GM12878 (cell line): ENCODE data around the gene RBPJ. TPM values are rescaled to one million over a fixed set of nuclear protein-coding genes. Genes with fewer than 3 reads are reported as not detected.

Experiments
- ATAC-seq: fragments of 200-7000 bp; cut with Tn5 transposase; 3 replicates; pipeline ENCODE4 v1.9.1; 2020; ENCODE audit warnings: mild to moderate bottlenecking, moderate library complexity
- BruUV-seq: library from RNA; stranded (reverse); fragments of 400-500 nt; replicated peaks from 2 replicates; lab custom pipeline; 2021; lab: Mats Ljungman, UMichigan
- CTCF ChIA-PET: fragments of 300-600 bp; sonication (Branson Sonifier 250); formaldehyde crosslinking; extraction: SDS; loops from one replicate; lab custom pipeline; 2021; ENCODE audit warnings: inconsistent platforms; lab: Yijun Ruan, JAX
- POLR2A ChIA-PET: fragments of 350-600 bp; formaldehyde crosslinking; extraction: SDS; loops from one replicate; lab custom pipeline; 2021; ENCODE audit warnings: inconsistent platforms; lab: Charles Lee
- RAD21 ChIA-PET: fragments of 300-600 bp; sonication (Branson Sonifier 250); formaldehyde crosslinking; loops from one replicate; lab custom pipeline; 2023; ENCODE audit warnings: antibody characterized with exemption; ENCODE audit not compliant: unreplicated experiment; lab: Charles Lee
- SMC1A ChIA-PET: fragments of 300-600 bp; sonication (Branson Sonifier 250); formaldehyde crosslinking; loops from one replicate; lab custom pipeline; 2023; ENCODE audit not compliant: unreplicated experiment, uncharacterized antibody; lab: Charles Lee
- DNase-seq: peaks from one replicate; pipeline ENCODE4 v3.0.0-alpha.2; 2011; ENCODE audit warnings: low read depth, low spot score
- FAIRE-seq: peaks from 3 replicates; lab custom pipeline; 2011; peaks lifted over from hg19 to GRCh38; lab: Jason Lieb, UNC
- H2AFZ ChIP-seq: 2 replicates; pipeline ENCODE4 v1.6.0; 2011; ENCODE audit warnings: low read depth, low read length, control low read depth; ENCODE audit not compliant: control insufficient read depth
- H3K27ac ChIP-seq: 2 replicates; pipeline ENCODE4 v1.5.1; 2011; ENCODE audit warnings: control low read depth; ENCODE audit not compliant: control insufficient read depth, insufficient read depth
- H3K27me3 ChIP-seq, 2 experiments: replicated peaks in 1 of 2; 2 replicates each; pipeline versions ENCODE4 v1.6.0 to v1.6.1; 2011; ENCODE audit warnings: low read length in 1 of 2; ENCODE audit not compliant: control insufficient read depth in 2 of 2, insufficient read depth in 2 of 2
- H3K36me3 ChIP-seq, 2 experiments: 2 replicates each; pipeline ENCODE4 v1.5.1; 2011; ENCODE audit warnings: low read length in 1 of 2; ENCODE audit not compliant: control insufficient read depth in 2 of 2, insufficient read depth in 2 of 2
- H3K4me1 ChIP-seq: 2 replicates; pipeline ENCODE4 v1.6.1; 2011; ENCODE audit warnings: mild to moderate bottlenecking, low read length, moderate library complexity, mixed read lengths; ENCODE audit not compliant: control insufficient read depth, insufficient read depth
- H3K4me2 ChIP-seq: 2 replicates; pipeline ENCODE4 v1.6.0; 2011; ENCODE audit warnings: control low read depth; ENCODE audit not compliant: control insufficient read depth, insufficient read depth
- H3K4me3 ChIP-seq: fragments of 200-600 bp; sonication (generic); 2 replicates; pipeline ENCODE4 v1.5.1; 2016
- H3K79me2 ChIP-seq: 2 replicates; pipeline ENCODE4 v1.6.0; 2011; ENCODE audit warnings: low read length; ENCODE audit not compliant: control insufficient read depth, insufficient read depth
- H3K9ac ChIP-seq: 2 replicates; pipeline ENCODE4 v1.8.0; 2011; ENCODE audit warnings: low read length, control low read depth, mixed read lengths; ENCODE audit not compliant: control insufficient read depth, insufficient read depth
- H3K9me3 ChIP-seq: replicated peaks from 3 replicates; pipeline ENCODE4 v1.5.1; 2011; ENCODE audit warnings: mild to moderate bottlenecking, low read length; ENCODE audit not compliant: control insufficient read depth, insufficient read depth
- H4K20me1 ChIP-seq: 2 replicates; pipeline ENCODE4 v1.6.0; 2011; ENCODE audit not compliant: control insufficient read depth, insufficient read depth
- HDAC6 ChIP-seq: fragments of 200-600 bp; sonication (generic); IDR thresholded peaks from one replicate; pipeline ENCODE4 v1.8.0; 2017; ENCODE audit warnings: antibody characterized with exemption; ENCODE audit not compliant: unreplicated experiment
- IKZF2 ChIP-seq, 2 experiments: fragments of 450-650 bp; IDR thresholded peaks; 2 replicates each; pipeline ENCODE4 v1.6.1; 2017; ENCODE audit warnings: mild to moderate bottlenecking in 2 of 2, moderate library complexity in 2 of 2
- PAX5 ChIP-seq: IDR thresholded peaks from 2 replicates; pipeline ENCODE4 v1.6.1; 2011; ENCODE audit warnings: low read depth, low read length, borderline replicate concordance
- POLR2AphosphoS5 ChIP-seq: IDR thresholded peaks from 2 replicates; pipeline ENCODE4 v1.6.1; 2011; ENCODE audit warnings: mild to moderate bottlenecking, low read length, inconsistent platforms
- SP1 ChIP-seq: IDR thresholded peaks from one replicate; pipeline ENCODE4 v1.6.1; 2011; ENCODE audit warnings: low read depth, low read length
- SRF ChIP-seq, 2 experiments: IDR thresholded peaks; 2 replicates each; pipeline ENCODE4 v1.6.1; 2011; ENCODE audit warnings: low read depth in 2 of 2, low read length in 2 of 2, mild to moderate bottlenecking in 1 of 2, moderate library complexity in 1 of 2
- TCF12 ChIP-seq: IDR thresholded peaks from 2 replicates; pipeline ENCODE4 v1.6.1; 2011; ENCODE audit warnings: low read depth, mild to moderate bottlenecking, low read length
- TCF7 ChIP-seq: IDR thresholded peaks from 2 replicates; pipeline ENCODE4 v1.6.1; 2014; ENCODE audit warnings: antibody characterized with exemption, borderline replicate concordance
- ZSCAN29 ChIP-seq: fragments of 450-650 bp; IDR thresholded peaks from 2 replicates; pipeline ENCODE4 v1.6.1; 2017; ENCODE audit warnings: mild to moderate bottlenecking, moderate library complexity
- WGBS: methylation state at CpG from one replicate; pipeline ENCODE4 v1.1.6; 2016; ENCODE audit warnings: low lambda C conversion rate; ENCODE audit not compliant: insufficient replicate concordance, insufficient coverage; ENCODE audit errors: missing lambda C conversion rate; 5-methylcytosine and 5-hydroxymethylcytosine counted together
- in situ Hi-C: fragments of 300-500 bp; cut with MboI; formaldehyde crosslinking; loops from 9 replicates; pipeline ENCODE4 v1.14.3; 2018; ENCODE audit warnings: mixed read lengths
- intact Hi-C: fragments of 100-400 bp; cut with micrococcal nuclease; formaldehyde crosslinking; loops from one replicate; pipeline ENCODE4 v1.14.2; 2022; ENCODE audit not compliant: unreplicated experiment
- polyA plus RNA-seq, 11 experiments: library from polyadenylated mRNA; depleted of rRNA in 4 of 11; unstranded in 6 of 11; stranded (reverse) in 5 of 11; fragments of >200 nt; fragmentation: Nextera tagmentation in 4 of 11; fragmentation: Illumina TruSeq in 1 of 11; extraction: Ambion mirVana in 4 of 11; extraction: Trizol in 1 of 11; gene quantifications; 1 replicate in 1 of 11; 2 replicates in 10 of 11; pipeline versions ENCODE4 v1.2.1 to v1.2.3, GENCODE V29; 2011 to 2016; ENCODE audit warnings: inconsistent platforms in 2 of 11, missing spikeins in 2 of 11, low read depth in 1 of 11
- total RNA-seq, 4 experiments: library from RNA; depleted of rRNA in 3 of 4; stranded (reverse); fragments of >200 nt in 3 of 4; fragmentation: Illumina TruSeq in 1 of 4; extraction: Trizol in 1 of 4; gene quantifications; 2 replicates each; pipeline versions ENCODE4 v1.2.1 to v1.2.3, GENCODE V29; 2013 to 2021
- TF ChIP-seq, protein P1 (sequence below): fragments of 450-650 bp; IDR thresholded peaks from 2 replicates; pipeline ENCODE4 v1.6.1; 2017; ENCODE audit warnings: mild to moderate bottlenecking, moderate library complexity
- TF ChIP-seq, protein P2 (sequence below): IDR thresholded peaks from 2 replicates; pipeline ENCODE4 v1.6.1; 2011; ENCODE audit warnings: mild to moderate bottlenecking, low read depth, low read length, moderate library complexity; ENCODE audit not compliant: insufficient replicate concordance
- TF ChIP-seq, protein P3 (sequence below): fragments of 450-650 bp; formaldehyde crosslinking; IDR thresholded peaks from 2 replicates; pipeline ENCODE4 v1.4.0; 2020; ENCODE audit warnings: mild to moderate bottlenecking, moderate library complexity

Gene RBPJ
- total and polyA plus RNA-seq, 10 of the 15 experiments (the other 5 are each of a cell fraction or from before 2014, with no cell fraction given), result 24.5 to 87.6 (median 41.6) TPM

DNA sequence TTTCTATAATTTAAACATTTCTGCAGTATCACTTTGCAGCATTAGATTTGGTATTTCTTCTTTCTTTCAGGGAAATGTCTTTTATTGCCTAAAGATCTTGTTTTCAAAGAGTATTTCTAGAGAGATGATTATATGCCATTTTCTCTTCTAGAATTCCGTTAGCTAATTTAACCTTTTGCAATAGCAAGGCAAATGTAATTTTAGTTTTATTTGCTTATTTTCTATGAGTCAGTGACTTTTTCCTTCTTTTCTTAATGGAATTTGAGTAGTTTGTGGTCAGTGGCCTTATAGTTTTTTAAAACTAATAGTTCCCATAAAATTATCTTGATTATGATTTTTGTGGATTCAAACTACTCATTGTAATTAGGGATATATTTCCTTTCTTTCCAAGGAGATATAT, 97.3 kb downstream of the RBPJ start (continued):
- TF ChIP-seq, protein P1, sequence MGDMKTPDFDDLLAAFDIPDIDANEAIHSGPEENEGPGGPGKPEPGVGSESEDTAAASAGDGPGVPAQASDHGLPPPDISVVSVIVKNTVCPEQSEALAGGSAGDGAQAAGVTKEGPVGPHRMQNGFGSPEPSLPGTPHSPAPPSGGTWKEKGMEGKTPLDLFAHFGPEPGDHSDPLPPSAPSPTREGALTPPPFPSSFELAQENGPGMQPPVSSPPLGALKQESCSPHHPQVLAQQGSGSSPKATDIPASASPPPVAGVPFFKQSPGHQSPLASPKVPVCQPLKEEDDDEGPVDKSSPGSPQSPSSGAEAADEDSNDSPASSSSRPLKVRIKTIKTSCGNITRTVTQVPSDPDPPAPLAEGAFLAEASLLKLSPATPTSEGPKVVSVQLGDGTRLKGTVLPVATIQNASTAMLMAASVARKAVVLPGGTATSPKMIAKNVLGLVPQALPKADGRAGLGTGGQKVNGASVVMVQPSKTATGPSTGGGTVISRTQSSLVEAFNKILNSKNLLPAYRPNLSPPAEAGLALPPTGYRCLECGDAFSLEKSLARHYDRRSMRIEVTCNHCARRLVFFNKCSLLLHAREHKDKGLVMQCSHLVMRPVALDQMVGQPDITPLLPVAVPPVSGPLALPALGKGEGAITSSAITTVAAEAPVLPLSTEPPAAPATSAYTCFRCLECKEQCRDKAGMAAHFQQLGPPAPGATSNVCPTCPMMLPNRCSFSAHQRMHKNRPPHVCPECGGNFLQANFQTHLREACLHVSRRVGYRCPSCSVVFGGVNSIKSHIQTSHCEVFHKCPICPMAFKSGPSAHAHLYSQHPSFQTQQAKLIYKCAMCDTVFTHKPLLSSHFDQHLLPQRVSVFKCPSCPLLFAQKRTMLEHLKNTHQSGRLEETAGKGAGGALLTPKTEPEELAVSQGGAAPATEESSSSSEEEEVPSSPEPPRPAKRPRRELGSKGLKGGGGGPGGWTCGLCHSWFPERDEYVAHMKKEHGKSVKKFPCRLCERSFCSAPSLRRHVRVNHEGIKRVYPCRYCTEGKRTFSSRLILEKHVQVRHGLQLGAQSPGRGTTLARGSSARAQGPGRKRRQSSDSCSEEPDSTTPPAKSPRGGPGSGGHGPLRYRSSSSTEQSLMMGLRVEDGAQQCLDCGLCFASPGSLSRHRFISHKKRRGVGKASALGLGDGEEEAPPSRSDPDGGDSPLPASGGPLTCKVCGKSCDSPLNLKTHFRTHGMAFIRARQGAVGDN, result no peak
- TF ChIP-seq POLR2AphosphoS5 (no peak), TCF7 (no peak), SRF (IDR thresholded peaks at IDR 0.05; ENCODE audit: low read depth in 2 of 2, low read length in 2 of 2) (no peak), TCF12 (no peak), HDAC6 (no peak)
- TF ChIP-seq, protein P2, sequence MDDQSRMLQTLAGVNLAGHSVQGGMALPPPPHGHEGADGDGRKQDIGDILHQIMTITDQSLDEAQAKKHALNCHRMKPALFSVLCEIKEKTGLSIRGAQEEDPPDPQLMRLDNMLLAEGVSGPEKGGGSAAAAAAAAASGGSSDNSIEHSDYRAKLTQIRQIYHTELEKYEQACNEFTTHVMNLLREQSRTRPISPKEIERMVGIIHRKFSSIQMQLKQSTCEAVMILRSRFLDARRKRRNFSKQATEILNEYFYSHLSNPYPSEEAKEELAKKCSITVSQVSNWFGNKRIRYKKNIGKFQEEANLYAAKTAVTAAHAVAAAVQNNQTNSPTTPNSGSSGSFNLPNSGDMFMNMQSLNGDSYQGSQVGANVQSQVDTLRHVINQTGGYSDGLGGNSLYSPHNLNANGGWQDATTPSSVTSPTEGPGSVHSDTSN, result no peak

DNA sequence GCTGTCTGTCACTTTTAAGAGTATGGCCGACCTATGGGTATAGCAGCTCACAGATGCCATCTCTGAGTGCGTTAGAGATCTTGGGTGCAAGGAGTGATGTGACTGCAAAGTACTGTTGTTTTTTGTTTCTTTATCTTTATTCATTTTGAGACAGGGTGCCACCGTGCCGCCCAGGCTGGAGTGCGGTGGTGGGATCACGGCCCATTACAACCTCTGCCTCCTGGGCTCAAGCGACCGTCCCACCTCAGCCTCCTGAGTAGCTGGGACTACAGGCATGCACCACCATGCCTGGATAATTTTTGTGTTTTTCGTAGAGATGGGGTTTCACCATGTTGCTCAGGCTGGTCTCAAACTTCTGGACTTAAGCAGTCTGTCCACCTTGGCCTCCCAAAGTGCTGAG, 98.0 kb downstream of the RBPJ start:
- peaks cover 0 to 14% of the 10 kb centered on the region in 2 experiments; a peak in 1 of 4 replicates for H3K36me3 ChIP-seq
- ChIA-PET RAD21 (no interaction called here), SMC1A (interaction anchor here (0.8 to 2.3 kb wide), 2 partner anchors 8 to 89 kb away, joined by 3 to 10 read pairs; no protein-coding TSS in a partner anchor), CTCF (interaction anchor here (0.6 to 4.4 kb wide), 5 partner anchors 10 to 592 kb away, joined by 3 to 18 read pairs (median 4); no protein-coding TSS in a partner anchor), POLR2A (interaction anchor here (1.0 kb wide), 1 partner anchor 99 kb away, joined by 3 read pairs; no protein-coding TSS in a partner anchor)
- in situ Hi-C loops, result loop anchor here (10.0 kb wide), 1 partner anchor 394 kb away; no protein-coding TSS in a partner anchor
- H3K4me2 ChIP-seq, result no peak overlapping the region
- BruUV-seq, result no TSS peak
- H3K9me3 ChIP-seq, result no peaks in the 10 kb centered on the region
- ATAC-seq (no peak), DNase-seq (no peak), FAIRE-seq (no peak)
- no peaks in the 10 kb centered on the region for H4K20me1 ChIP-seq
- H3K27me3 ChIP-seq, result no peaks in the 10 kb centered on the region
- H2AFZ ChIP-seq, result no peak overlapping the region
- intact Hi-C loops, result no loop called here
- H3K9ac ChIP-seq, result no peak overlapping the region
- no peak overlapping the region for H3K4me3 ChIP-seq
- H3K4me1 ChIP-seq, result no peaks in the 10 kb centered on the region
- no peaks in the 10 kb centered on the region for H3K79me2 ChIP-seq
- 90% methylated on average over 9 of the region's 9 CpGs for WGBS
- H3K27ac ChIP-seq, result no peak overlapping the region
- no peak for TF ChIP-seq SP1
- no peak for TF ChIP-seq ZSCAN29
- no peak for TF ChIP-seq IKZF2 (IDR thresholded peaks at IDR 0.05)
- TF ChIP-seq, protein P3, sequence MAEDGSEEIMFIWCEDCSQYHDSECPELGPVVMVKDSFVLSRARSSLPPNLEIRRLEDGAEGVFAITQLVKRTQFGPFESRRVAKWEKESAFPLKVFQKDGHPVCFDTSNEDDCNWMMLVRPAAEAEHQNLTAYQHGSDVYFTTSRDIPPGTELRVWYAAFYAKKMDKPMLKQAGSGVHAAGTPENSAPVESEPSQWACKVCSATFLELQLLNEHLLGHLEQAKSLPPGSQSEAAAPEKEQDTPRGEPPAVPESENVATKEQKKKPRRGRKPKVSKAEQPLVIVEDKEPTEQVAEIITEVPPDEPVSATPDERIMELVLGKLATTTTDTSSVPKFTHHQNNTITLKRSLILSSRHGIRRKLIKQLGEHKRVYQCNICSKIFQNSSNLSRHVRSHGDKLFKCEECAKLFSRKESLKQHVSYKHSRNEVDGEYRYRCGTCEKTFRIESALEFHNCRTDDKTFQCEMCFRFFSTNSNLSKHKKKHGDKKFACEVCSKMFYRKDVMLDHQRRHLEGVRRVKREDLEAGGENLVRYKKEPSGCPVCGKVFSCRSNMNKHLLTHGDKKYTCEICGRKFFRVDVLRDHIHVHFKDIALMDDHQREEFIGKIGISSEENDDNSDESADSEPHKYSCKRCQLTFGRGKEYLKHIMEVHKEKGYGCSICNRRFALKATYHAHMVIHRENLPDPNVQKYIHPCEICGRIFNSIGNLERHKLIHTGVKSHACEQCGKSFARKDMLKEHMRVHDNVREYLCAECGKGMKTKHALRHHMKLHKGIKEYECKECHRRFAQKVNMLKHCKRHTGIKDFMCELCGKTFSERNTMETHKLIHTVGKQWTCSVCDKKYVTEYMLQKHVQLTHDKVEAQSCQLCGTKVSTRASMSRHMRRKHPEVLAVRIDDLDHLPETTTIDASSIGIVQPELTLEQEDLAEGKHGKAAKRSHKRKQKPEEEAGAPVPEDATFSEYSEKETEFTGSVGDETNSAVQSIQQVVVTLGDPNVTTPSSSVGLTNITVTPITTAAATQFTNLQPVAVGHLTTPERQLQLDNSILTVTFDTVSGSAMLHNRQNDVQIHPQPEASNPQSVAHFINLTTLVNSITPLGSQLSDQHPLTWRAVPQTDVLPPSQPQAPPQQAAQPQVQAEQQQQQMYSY (CRISPR knock-in tag), result no peak
- no peak for TF ChIP-seq PAX5
